ENCODE measurements around the gene MMRN2.
A peak's percentile ranks its signal among the peaks of the same experiment; 100 is the strongest.

DNA sequence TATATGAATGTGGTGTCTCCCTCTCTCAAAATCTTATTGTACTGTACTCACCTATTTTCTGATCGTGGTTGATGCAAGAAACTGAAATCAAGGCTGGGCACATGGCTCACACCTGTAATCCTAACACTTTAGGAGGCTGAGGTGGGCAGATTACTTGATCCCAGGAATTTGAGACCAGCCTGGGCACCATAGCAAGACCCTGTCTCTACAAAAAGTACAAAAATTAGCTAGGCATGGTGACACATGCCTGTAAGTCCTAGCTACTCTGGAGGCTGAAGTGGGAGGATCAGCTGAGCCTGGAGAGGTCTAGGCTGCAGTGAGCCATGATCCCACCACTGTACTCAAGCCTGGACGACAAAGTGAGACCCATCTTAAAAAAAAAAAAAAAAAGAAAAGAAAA is 16.0 kb downstream of the MMRN2 start:
- TF ChIP-seq MAX (CRISPR knock-in tag; IDR thresholded peaks at IDR 0.05) (no peak), IRF2 (CRISPR knock-in tag; IDR thresholded peaks at IDR 0.05; ENCODE audit: borderline replicate concordance, low read depth) (no peak), ZNF138 (CRISPR knock-in tag; conservative IDR thresholded peaks at IDR 0.05) (no peak), MYBL2 (CRISPR knock-in tag; IDR thresholded peaks at IDR 0.05) (no peak), ZNF121 (CRISPR knock-in tag; IDR thresholded peaks at IDR 0.05) (0 out of 2 replicates have a peak, but pooled peaks have one; percentile 46), HMGXB4 (CRISPR knock-in tag; IDR thresholded peaks at IDR 0.05) (no peak), CREM (CRISPR knock-in tag; IDR thresholded peaks at IDR 0.05) (no peak)
- TF ChIP-seq, protein P1, sequence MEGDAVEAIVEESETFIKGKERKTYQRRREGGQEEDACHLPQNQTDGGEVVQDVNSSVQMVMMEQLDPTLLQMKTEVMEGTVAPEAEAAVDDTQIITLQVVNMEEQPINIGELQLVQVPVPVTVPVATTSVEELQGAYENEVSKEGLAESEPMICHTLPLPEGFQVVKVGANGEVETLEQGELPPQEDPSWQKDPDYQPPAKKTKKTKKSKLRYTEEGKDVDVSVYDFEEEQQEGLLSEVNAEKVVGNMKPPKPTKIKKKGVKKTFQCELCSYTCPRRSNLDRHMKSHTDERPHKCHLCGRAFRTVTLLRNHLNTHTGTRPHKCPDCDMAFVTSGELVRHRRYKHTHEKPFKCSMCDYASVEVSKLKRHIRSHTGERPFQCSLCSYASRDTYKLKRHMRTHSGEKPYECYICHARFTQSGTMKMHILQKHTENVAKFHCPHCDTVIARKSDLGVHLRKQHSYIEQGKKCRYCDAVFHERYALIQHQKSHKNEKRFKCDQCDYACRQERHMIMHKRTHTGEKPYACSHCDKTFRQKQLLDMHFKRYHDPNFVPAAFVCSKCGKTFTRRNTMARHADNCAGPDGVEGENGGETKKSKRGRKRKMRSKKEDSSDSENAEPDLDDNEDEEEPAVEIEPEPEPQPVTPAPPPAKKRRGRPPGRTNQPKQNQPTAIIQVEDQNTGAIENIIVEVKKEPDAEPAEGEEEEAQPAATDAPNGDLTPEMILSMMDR (IDR thresholded peaks at IDR 0.05), result no peak
- TF ChIP-seq, protein P2, sequence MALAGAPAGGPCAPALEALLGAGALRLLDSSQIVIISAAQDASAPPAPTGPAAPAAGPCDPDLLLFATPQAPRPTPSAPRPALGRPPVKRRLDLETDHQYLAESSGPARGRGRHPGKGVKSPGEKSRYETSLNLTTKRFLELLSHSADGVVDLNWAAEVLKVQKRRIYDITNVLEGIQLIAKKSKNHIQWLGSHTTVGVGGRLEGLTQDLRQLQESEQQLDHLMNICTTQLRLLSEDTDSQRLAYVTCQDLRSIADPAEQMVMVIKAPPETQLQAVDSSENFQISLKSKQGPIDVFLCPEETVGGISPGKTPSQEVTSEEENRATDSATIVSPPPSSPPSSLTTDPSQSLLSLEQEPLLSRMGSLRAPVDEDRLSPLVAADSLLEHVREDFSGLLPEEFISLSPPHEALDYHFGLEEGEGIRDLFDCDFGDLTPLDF (CRISPR knock-in tag; IDR thresholded peaks at IDR 0.05), result no peak
- TF ChIP-seq, protein P3, sequence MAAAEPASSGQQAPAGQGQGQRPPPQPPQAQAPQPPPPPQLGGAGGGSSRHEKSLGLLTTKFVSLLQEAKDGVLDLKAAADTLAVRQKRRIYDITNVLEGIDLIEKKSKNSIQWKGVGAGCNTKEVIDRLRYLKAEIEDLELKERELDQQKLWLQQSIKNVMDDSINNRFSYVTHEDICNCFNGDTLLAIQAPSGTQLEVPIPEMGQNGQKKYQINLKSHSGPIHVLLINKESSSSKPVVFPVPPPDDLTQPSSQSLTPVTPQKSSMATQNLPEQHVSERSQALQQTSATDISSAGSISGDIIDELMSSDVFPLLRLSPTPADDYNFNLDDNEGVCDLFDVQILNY (CRISPR knock-in tag; IDR thresholded peaks at IDR 0.05), result no peak
- TF ChIP-seq, protein P4, sequence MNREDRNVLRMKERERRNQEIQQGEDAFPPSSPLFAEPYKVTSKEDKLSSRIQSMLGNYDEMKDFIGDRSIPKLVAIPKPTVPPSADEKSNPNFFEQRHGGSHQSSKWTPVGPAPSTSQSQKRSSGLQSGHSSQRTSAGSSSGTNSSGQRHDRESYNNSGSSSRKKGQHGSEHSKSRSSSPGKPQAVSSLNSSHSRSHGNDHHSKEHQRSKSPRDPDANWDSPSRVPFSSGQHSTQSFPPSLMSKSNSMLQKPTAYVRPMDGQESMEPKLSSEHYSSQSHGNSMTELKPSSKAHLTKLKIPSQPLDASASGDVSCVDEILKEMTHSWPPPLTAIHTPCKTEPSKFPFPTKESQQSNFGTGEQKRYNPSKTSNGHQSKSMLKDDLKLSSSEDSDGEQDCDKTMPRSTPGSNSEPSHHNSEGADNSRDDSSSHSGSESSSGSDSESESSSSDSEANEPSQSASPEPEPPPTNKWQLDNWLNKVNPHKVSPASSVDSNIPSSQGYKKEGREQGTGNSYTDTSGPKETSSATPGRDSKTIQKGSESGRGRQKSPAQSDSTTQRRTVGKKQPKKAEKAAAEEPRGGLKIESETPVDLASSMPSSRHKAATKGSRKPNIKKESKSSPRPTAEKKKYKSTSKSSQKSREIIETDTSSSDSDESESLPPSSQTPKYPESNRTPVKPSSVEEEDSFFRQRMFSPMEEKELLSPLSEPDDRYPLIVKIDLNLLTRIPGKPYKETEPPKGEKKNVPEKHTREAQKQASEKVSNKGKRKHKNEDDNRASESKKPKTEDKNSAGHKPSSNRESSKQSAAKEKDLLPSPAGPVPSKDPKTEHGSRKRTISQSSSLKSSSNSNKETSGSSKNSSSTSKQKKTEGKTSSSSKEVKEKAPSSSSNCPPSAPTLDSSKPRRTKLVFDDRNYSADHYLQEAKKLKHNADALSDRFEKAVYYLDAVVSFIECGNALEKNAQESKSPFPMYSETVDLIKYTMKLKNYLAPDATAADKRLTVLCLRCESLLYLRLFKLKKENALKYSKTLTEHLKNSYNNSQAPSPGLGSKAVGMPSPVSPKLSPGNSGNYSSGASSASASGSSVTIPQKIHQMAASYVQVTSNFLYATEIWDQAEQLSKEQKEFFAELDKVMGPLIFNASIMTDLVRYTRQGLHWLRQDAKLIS (CRISPR knock-in tag; IDR thresholded peaks at IDR 0.05; ENCODE audit: borderline replicate concordance), result no peak
